NB4 (cell line): Measurements from ENCODE around the gene RNU1-1.
"Not testable (repeated sequence)": the region's sequence is repeated elsewhere in the genome, so short reads cannot be mapped to it uniquely, and the experiment has no call there.

Source experiments
- POLR2A ChIP-seq: IDR thresholded peaks from 2 replicates; pipeline ENCODE4 v1.6.1; 2011; ENCODE audit warnings: mild to moderate bottlenecking; ENCODE audit not compliant: insufficient read length; ENCODE audit errors: extremely low read depth
- TF ChIP-seq, protein P1 (sequence below): IDR thresholded peaks from one replicate; pipeline ENCODE4 v1.5.1; 2012; ENCODE audit warnings: low read depth, low read length

DNA sequence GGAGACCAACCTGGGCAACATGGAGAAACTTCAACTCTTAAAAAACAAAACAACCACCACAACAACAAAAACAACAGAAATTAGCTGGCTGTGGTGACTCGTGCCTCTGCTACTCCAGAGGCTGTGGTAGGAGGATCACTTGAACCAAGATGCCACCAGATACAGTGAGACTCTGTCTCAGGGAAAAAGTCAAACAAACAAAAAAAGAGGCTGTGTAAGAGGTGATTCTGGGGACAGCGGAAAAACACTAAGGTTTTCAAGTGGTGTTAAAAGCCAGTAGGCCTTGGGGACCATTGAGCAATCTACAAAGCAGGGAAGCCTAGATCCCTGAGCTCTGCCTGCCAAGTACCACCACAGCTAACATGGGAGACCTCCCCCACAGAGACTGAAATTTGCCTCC is 8.2 kb downstream of the RNU1-1 start:
- TF ChIP-seq, protein P1, sequence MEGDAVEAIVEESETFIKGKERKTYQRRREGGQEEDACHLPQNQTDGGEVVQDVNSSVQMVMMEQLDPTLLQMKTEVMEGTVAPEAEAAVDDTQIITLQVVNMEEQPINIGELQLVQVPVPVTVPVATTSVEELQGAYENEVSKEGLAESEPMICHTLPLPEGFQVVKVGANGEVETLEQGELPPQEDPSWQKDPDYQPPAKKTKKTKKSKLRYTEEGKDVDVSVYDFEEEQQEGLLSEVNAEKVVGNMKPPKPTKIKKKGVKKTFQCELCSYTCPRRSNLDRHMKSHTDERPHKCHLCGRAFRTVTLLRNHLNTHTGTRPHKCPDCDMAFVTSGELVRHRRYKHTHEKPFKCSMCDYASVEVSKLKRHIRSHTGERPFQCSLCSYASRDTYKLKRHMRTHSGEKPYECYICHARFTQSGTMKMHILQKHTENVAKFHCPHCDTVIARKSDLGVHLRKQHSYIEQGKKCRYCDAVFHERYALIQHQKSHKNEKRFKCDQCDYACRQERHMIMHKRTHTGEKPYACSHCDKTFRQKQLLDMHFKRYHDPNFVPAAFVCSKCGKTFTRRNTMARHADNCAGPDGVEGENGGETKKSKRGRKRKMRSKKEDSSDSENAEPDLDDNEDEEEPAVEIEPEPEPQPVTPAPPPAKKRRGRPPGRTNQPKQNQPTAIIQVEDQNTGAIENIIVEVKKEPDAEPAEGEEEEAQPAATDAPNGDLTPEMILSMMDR, result not testable (repeated sequence)
- TF ChIP-seq POLR2A, result not testable (repeated sequence)
